ENCODE data around the gene GABRG3.

The GABRG3 gene

GRCh38 chr15:27234593-27234992 is 263.6 kb downstream of the GABRG3 start:
- H3K4me3 ChIP-seq (ENCODE audit: low read depth, low read length) = no peak overlapping the region
- no peak for TF ChIP-seq CTCF (IDR thresholded peaks at IDR 0.05; ENCODE audit: borderline replicate concordance, insufficient read depth, low read depth, low read length)

DNA sequence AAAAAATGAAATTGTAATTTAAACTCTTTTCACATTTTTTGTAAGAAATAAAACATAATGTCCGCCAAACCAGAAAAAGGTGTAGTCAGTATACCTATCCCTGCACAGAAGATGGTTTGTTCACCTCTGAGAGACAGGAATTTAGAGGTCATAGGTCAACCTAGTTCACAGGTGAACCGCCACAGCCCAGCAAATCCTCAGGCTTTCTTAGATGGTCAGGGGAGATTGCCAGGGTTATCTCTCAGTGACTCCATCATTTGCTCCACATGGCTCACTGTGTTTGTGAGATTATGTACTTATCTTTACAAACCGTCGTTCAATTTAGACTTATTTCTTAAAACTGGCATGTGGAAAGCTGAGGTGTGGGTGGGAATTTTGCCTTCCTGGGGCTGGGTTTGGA is 264.2 kb downstream of the GABRG3 start:
- no peak overlapping the region for H3K4me3 ChIP-seq (ENCODE audit: low read depth, low read length)
- TF ChIP-seq CTCF (IDR thresholded peaks at IDR 0.05; ENCODE audit: borderline replicate concordance, insufficient read depth, low read depth, low read length) = no peak

- H3K4me3 ChIP-seq (ENCODE audit: low read depth, low read length) = no peak overlapping the region
- no peak for TF ChIP-seq CTCF (IDR thresholded peaks at IDR 0.05; ENCODE audit: borderline replicate concordance, insufficient read depth, low read depth, low read length)
Observed at GRCh38 chr15:27235681-27236080, 264.7 kb downstream of the GABRG3 start.

- no peak for TF ChIP-seq CTCF (IDR thresholded peaks at IDR 0.05; ENCODE audit: borderline replicate concordance, insufficient read depth, low read depth, low read length)
- no peak overlapping the region for H3K4me3 ChIP-seq (ENCODE audit: low read depth, low read length)
Observed at GRCh38 chr15:27237319-27237939, 266.4 kb downstream of the GABRG3 start.

- no peak overlapping the region for H3K4me3 ChIP-seq (ENCODE audit: low read depth, low read length)
- TF ChIP-seq CTCF (IDR thresholded peaks at IDR 0.05; ENCODE audit: borderline replicate concordance, insufficient read depth, low read depth, low read length) = no peak
Observed at GRCh38 chr15:27238209-27238608, 267.2 kb downstream of the GABRG3 start.

- no peak overlapping the region for H3K4me3 ChIP-seq (ENCODE audit: low read depth, low read length)
- TF ChIP-seq CTCF (IDR thresholded peaks at IDR 0.05; ENCODE audit: borderline replicate concordance, insufficient read depth, low read depth, low read length) = no peak
Observed at GRCh38 chr15:27238707-27239423, 267.9 kb downstream of the GABRG3 start.

DNA sequence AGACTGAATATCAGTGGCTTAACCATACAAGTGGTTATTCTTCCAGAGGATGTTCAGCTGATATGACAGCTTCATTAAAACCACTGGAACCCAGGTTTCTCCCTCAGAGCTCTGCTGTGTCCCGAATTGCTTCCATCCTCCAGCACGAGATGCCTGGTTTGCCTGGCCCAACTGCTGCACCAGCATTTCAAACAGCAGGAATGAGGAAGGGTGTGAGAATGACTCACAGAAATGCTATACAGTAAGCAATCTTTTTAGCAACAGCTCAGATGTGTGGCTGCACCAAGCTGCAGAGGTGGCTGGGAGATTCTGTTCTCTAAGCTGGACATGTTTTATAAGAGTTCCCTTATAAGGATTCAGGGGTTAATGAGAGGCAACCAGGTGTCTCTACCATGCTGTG is 271.0 kb downstream of the GABRG3 start:
- no peak for TF ChIP-seq CTCF (IDR thresholded peaks at IDR 0.05; ENCODE audit: borderline replicate concordance, insufficient read depth, low read depth, low read length)
- H3K4me3 ChIP-seq (ENCODE audit: low read depth, low read length) = no peak overlapping the region

Measured in GM12875 (cell line).